ENCODE measurements around the gene SPRY1. TPM values are rescaled to one million over a fixed set of nuclear protein-coding genes. Genes with fewer than 3 reads are reported as not detected.

SPRY1 gene
- total RNA-seq, 1 experiment from 2014 or later, result 4.8 TPM

DNA sequence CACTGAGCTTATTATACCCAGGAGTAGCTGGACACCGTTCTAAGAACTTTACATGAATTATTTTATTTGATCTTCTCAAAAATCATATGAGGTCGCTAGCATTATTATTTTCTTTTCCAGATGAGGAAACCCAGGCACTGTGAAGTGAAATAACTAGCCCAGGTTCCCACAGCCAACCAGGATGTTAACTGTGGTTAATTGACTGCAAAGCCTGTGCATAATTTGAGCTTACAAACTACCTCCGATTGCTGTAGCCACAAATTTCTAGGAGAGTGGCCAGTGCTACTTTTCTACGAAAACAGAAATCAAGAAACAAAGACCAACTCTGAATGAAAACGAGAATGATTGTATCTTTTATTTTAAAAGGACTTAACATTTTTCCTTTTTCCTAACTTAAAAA, 27.2 kb downstream of the SPRY1 start:
- Histone ChIP-seq H3K9me3 (ENCODE audit: control insufficient read depth in 1 of 2, insufficient read depth in 1 of 2, low read depth in 1 of 2, low read length in 2 of 2) (no peaks in the 10 kb centered on the region), H3K9ac (ENCODE audit: low read length) (no peak overlapping the region), H3K4me3 (replicated peaks in 1 of 2; ENCODE audit: low read depth in 1 of 2, low read length in 2 of 2) (no peak overlapping the region), H3K36me3 (ENCODE audit: control insufficient read depth in 1 of 2, insufficient read depth in 2 of 2, low read length in 2 of 2) (no peaks in the 10 kb centered on the region), H3K4me2 (ENCODE audit: low read length) (no peak overlapping the region), H3K27ac (ENCODE audit: low read depth, low read length) (no peak overlapping the region), H3K27me3 (ENCODE audit: insufficient read depth, low read length) (no peaks in the 10 kb centered on the region), H3K4me1 (ENCODE audit: control insufficient read depth in 1 of 2, insufficient read depth in 2 of 2, low read length in 2 of 2) (peaks cover under 1 to 2% of the 10 kb centered on the region in 2 experiments; a peak in 3 of 4 replicates), H4K20me1 (ENCODE audit: insufficient read depth) (no peaks in the 10 kb centered on the region), H3K79me2 (ENCODE audit: insufficient read depth, low read length) (no peaks in the 10 kb centered on the region), H3K9me2 (ENCODE audit: insufficient read depth) (no peaks in the 10 kb centered on the region), H2AFZ (ENCODE audit: low read depth, low read length, poor library complexity, severe bottlenecking) (no peak overlapping the region)
- BruUV-seq (replicated peaks), result no TSS peak
- ChIA-PET CTCF (no interaction called here), POLR2A (no interaction called here), RAD21 (ENCODE audit: low non-redundant PET in 1 of 2, low total read pairs in 2 of 2, uncharacterized antibody in 2 of 2, unreplicated experiment in 2 of 2) (no interaction called here)
- no peak for DNase-seq (ENCODE audit: low read depth, low spot score)
- no peak for ATAC-seq
- intact Hi-C loops (cut with micrococcal nuclease), result no loop called here
- TF ChIP-seq POLR2AphosphoS5 (IDR thresholded peaks at IDR 0.05; ENCODE audit: low read depth, low read length) (no peak), ZNF274 (IDR thresholded peaks at IDR 0.05; ENCODE audit: low read depth, low read length) (no peak), CEBPB (IDR thresholded peaks at IDR 0.05; ENCODE audit: low read depth) (no peak), EZH2 (IDR thresholded peaks at IDR 0.05) (no peak), ELF1 (IDR thresholded peaks at IDR 0.05; ENCODE audit: borderline replicate concordance, low read depth) (no peak), TCF7L2 (IDR thresholded peaks at IDR 0.05; ENCODE audit: borderline replicate concordance, extremely low read depth, insufficient read depth, insufficient read length) (no peak), EZH2phosphoT487 (IDR thresholded peaks at IDR 0.05; ENCODE audit: borderline replicate concordance) (no peak), JUND (IDR thresholded peaks at IDR 0.05) (no peak), FOSL1 (IDR thresholded peaks at IDR 0.05; ENCODE audit: low read depth) (no peak), SRF (IDR thresholded peaks at IDR 0.05; ENCODE audit: low read depth) (no peak), ZFX (IDR thresholded peaks at IDR 0.05) (no peak), YY1 (IDR thresholded peaks at IDR 0.05; ENCODE audit: extremely low read depth, insufficient replicate concordance, low read depth, low read length) (no peak), SIN3A (IDR thresholded peaks at IDR 0.05; ENCODE audit: low read depth) (no peak)
- TF ChIP-seq, protein P1, sequence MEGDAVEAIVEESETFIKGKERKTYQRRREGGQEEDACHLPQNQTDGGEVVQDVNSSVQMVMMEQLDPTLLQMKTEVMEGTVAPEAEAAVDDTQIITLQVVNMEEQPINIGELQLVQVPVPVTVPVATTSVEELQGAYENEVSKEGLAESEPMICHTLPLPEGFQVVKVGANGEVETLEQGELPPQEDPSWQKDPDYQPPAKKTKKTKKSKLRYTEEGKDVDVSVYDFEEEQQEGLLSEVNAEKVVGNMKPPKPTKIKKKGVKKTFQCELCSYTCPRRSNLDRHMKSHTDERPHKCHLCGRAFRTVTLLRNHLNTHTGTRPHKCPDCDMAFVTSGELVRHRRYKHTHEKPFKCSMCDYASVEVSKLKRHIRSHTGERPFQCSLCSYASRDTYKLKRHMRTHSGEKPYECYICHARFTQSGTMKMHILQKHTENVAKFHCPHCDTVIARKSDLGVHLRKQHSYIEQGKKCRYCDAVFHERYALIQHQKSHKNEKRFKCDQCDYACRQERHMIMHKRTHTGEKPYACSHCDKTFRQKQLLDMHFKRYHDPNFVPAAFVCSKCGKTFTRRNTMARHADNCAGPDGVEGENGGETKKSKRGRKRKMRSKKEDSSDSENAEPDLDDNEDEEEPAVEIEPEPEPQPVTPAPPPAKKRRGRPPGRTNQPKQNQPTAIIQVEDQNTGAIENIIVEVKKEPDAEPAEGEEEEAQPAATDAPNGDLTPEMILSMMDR (IDR thresholded peaks at IDR 0.05 in 2 of 3, conservative IDR thresholded peaks at IDR 0.05 in 1 of 3; ENCODE audit: borderline replicate concordance in 1 of 3, insufficient read depth in 1 of 3, low read depth in 2 of 3, low read length in 2 of 3), result no peak
- TF ChIP-seq, protein P2, sequence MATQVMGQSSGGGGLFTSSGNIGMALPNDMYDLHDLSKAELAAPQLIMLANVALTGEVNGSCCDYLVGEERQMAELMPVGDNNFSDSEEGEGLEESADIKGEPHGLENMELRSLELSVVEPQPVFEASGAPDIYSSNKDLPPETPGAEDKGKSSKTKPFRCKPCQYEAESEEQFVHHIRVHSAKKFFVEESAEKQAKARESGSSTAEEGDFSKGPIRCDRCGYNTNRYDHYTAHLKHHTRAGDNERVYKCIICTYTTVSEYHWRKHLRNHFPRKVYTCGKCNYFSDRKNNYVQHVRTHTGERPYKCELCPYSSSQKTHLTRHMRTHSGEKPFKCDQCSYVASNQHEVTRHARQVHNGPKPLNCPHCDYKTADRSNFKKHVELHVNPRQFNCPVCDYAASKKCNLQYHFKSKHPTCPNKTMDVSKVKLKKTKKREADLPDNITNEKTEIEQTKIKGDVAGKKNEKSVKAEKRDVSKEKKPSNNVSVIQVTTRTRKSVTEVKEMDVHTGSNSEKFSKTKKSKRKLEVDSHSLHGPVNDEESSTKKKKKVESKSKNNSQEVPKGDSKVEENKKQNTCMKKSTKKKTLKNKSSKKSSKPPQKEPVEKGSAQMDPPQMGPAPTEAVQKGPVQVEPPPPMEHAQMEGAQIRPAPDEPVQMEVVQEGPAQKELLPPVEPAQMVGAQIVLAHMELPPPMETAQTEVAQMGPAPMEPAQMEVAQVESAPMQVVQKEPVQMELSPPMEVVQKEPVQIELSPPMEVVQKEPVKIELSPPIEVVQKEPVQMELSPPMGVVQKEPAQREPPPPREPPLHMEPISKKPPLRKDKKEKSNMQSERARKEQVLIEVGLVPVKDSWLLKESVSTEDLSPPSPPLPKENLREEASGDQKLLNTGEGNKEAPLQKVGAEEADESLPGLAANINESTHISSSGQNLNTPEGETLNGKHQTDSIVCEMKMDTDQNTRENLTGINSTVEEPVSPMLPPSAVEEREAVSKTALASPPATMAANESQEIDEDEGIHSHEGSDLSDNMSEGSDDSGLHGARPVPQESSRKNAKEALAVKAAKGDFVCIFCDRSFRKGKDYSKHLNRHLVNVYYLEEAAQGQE (IDR thresholded peaks at IDR 0.05; ENCODE audit: low read depth), result no peak
